Immature natural killer cell (primary cell): ENCODE results near the gene BRD3OS. TPM values are rescaled to one million over a fixed set of nuclear protein-coding genes. Genes with fewer than 3 reads are reported as not detected.
"Not testable (repeated sequence)": the region's sequence is repeated elsewhere in the genome, so short reads cannot be mapped to it uniquely, and the experiment has no call there.

Source experiments
- DNase-seq, 3 donors: peaks; one replicate each; pipeline ENCODE4 v3.0.0; 2022; ENCODE audit warnings: mixed read lengths in 1 of 3
- H3K27ac Mint-ChIP-seq, 6 donors: one replicate each; pipeline ENCODE4 v1.8.0; 2020; ENCODE audit warnings: mixed read lengths in 6 of 6, mild to moderate bottlenecking in 5 of 6, inconsistent platforms in 4 of 6, moderate library complexity in 3 of 6
- H3K27me3 Mint-ChIP-seq, 3 donors: one replicate each; pipeline ENCODE4 v1.8.0; 2020 to 2021; ENCODE audit warnings: low read depth in 3 of 3, mild to moderate bottlenecking in 3 of 3, mixed read lengths in 3 of 3, moderate library complexity in 3 of 3, inconsistent platforms in 1 of 3
- H3K36me3 Mint-ChIP-seq, 3 donors: one replicate each; pipeline ENCODE4 v1.8.0; 2020; ENCODE audit warnings: mixed read lengths in 3 of 3, inconsistent platforms in 2 of 3, mild to moderate bottlenecking in 2 of 3
- H3K4me1 Mint-ChIP-seq, 2 donors: one replicate each; pipeline ENCODE4 v1.8.0; 2020; ENCODE audit warnings: inconsistent platforms in 2 of 2, mild to moderate bottlenecking in 2 of 2, mixed read lengths in 2 of 2, moderate library complexity in 1 of 2
- H3K4me3 Mint-ChIP-seq, 5 donors: one replicate each; pipeline ENCODE4 v1.8.0; 2020; ENCODE audit warnings: mild to moderate bottlenecking in 5 of 5, mixed read lengths in 5 of 5, inconsistent platforms in 3 of 5, moderate library complexity in 3 of 5
- H3K9me3 Mint-ChIP-seq, 6 donors: one replicate each; pipeline ENCODE4 v1.8.0; 2020; ENCODE audit warnings: mild to moderate bottlenecking in 6 of 6, mixed read lengths in 6 of 6, inconsistent platforms in 4 of 6, moderate library complexity in 3 of 6
- polyA plus RNA-seq, 3 donors: library from polyadenylated mRNA; unstranded; fragments of 300-500 nt; fragmentation: Illumina TruSeq; gene quantifications; one replicate each; pipeline ENCODE4 v1.2.3, GENCODE V29; 2021

Gene BRD3OS
- polyA plus RNA-seq, 3 donors from 2014 or later: 13.7 to 14.9 (median 13.8) TPM

- Mint-ChIP-seq H3K36me3 (no peaks in the 10 kb centered on the region), H3K9me3 (no peaks in the 10 kb centered on the region), H3K27ac (no peak overlapping the region), H3K27me3 (peaks cover 0 to 4% (median 1%) of the 10 kb centered on the region in 3 donors), H3K4me1 (no peaks in the 10 kb centered on the region), H3K4me3 (no peak overlapping the region)
- no peak for DNase-seq
These were observed 43.2 kb upstream of the BRD3OS start for GRCh38 chr9:133981958-133982681.

GRCh38 chr9:133982971-133983720, 42.1 kb upstream of the BRD3OS start:
- no peaks in the 10 kb centered on the region for H3K9me3 Mint-ChIP-seq
- H3K27me3 Mint-ChIP-seq: peaks cover 1 to 4% (median 2%) of the 10 kb centered on the region in 3 donors
- H3K4me3 Mint-ChIP-seq: no peak overlapping the region
- H3K27ac Mint-ChIP-seq: no peak overlapping the region
- no peaks in the 10 kb centered on the region for H3K36me3 Mint-ChIP-seq
- DNase-seq: no peak
- no peaks in the 10 kb centered on the region for H3K4me1 Mint-ChIP-seq

GRCh38 chr9:133986061-133986460, 39.2 kb upstream of the BRD3OS start:
- Mint-ChIP-seq H3K4me1 (peaks cover 0 to 2% of the 10 kb centered on the region in 2 donors), H3K9me3 (no peaks in the 10 kb centered on the region), H3K4me3 (no peak overlapping the region), H3K36me3 (no peaks in the 10 kb centered on the region), H3K27me3 (peaks cover 1 to 9% (median 6%) of the 10 kb centered on the region in 3 donors), H3K27ac (no peak overlapping the region)
- DNase-seq: no peak

GRCh38 chr9:133986774-133987445, 38.4 kb upstream of the BRD3OS start:
- DNase-seq: no peak
- H3K4me1 Mint-ChIP-seq: peaks cover 0 to 2% of the 10 kb centered on the region in 2 donors
- no peaks in the 10 kb centered on the region for H3K36me3 Mint-ChIP-seq
- no peak overlapping the region for H3K4me3 Mint-ChIP-seq
- peaks cover 1 to 9% (median 6%) of the 10 kb centered on the region in 3 donors for H3K27me3 Mint-ChIP-seq
- no peaks in the 10 kb centered on the region for H3K9me3 Mint-ChIP-seq
- H3K27ac Mint-ChIP-seq: no peak overlapping the region

GRCh38 chr9:133987446-133987788, 37.9 kb upstream of the BRD3OS start:
- Mint-ChIP-seq H3K9me3 (no peaks in the 10 kb centered on the region), H3K4me1 (peaks cover 0 to 2% of the 10 kb centered on the region in 2 donors), H3K27me3 (peaks cover 1 to 9% (median 6%) of the 10 kb centered on the region in 3 donors), H3K27ac (no peak overlapping the region), H3K4me3 (no peak overlapping the region), H3K36me3 (no peaks in the 10 kb centered on the region)
- no peak for DNase-seq

- H3K9me3 Mint-ChIP-seq: no peaks in the 10 kb centered on the region
- no peak overlapping the region for H3K27ac Mint-ChIP-seq
- peak overlapping the region in 1 of 5 donors; percentile 9 for H3K4me3 Mint-ChIP-seq
- H3K27me3 Mint-ChIP-seq: peaks cover 1 to 9% (median 6%) of the 10 kb centered on the region in 3 donors
- peaks cover 0 to 2% of the 10 kb centered on the region in 2 donors for H3K4me1 Mint-ChIP-seq
- H3K36me3 Mint-ChIP-seq: no peaks in the 10 kb centered on the region
- DNase-seq: no peak
These were observed 37.2 kb upstream of the BRD3OS start for GRCh38 chr9:133987946-133988665.

GRCh38 chr9:133988771-133989170, 36.5 kb upstream of the BRD3OS start:
- H3K27ac Mint-ChIP-seq, H3K36me3 Mint-ChIP-seq, H3K27me3 Mint-ChIP-seq, DNase-seq, H3K4me3 Mint-ChIP-seq, H3K4me1 Mint-ChIP-seq, H3K9me3 Mint-ChIP-seq: not testable (repeated sequence)

GRCh38 chr9:133989625-133990365, 35.5 kb upstream of the BRD3OS start:
- Mint-ChIP-seq H3K27ac (no peak overlapping the region), H3K4me1 (peaks cover 0 to 3% of the 10 kb centered on the region in 2 donors), H3K4me3 (peak overlapping the region in 3 of 5 donors; percentile 21 to 44 (median 29)), H3K9me3 (no peaks in the 10 kb centered on the region), H3K27me3 (peaks cover 1 to 12% (median 6%) of the 10 kb centered on the region in 3 donors), H3K36me3 (no peaks in the 10 kb centered on the region)
- DNase-seq: no peak

- H3K27ac Mint-ChIP-seq: no peak overlapping the region
- H3K4me1 Mint-ChIP-seq: peaks cover 0 to 3% of the 10 kb centered on the region in 2 donors
These were observed 34.7 kb upstream of the BRD3OS start for GRCh38 chr9:133990366-133991213.

GRCh38 chr9:133991214-133991921, 33.9 kb upstream of the BRD3OS start:
- Mint-ChIP-seq H3K9me3 (no peaks in the 10 kb centered on the region), H3K27ac (no peak overlapping the region), H3K4me3 (peak overlapping the region; percentile 30 to 72 (median 48)), H3K36me3 (no peaks in the 10 kb centered on the region), H3K27me3 (peaks cover 0 to 8% (median 8%) of the 10 kb centered on the region in 3 donors), H3K4me1 (peaks cover 0 to 3% of the 10 kb centered on the region in 2 donors)
- peak in 1 of 3 donors; percentile 7 for DNase-seq

More at GRCh38 chr9:133990366-133991213, 34.7 kb upstream of the BRD3OS start:
- Mint-ChIP-seq H3K36me3 (no peaks in the 10 kb centered on the region), H3K4me3 (peak overlapping the region; percentile 30 to 72 (median 48)), H3K27me3 (peaks cover 1 to 10% (median 6%) of the 10 kb centered on the region in 3 donors), H3K9me3 (no peaks in the 10 kb centered on the region)
- no peak for DNase-seq

- Mint-ChIP-seq H3K27me3 (peaks cover 0 to 9% (median 8%) of the 10 kb centered on the region in 3 donors), H3K4me1 (peaks cover 0 to 3% of the 10 kb centered on the region in 2 donors), H3K27ac (no peak within 1 kb of the TSS)
These were observed 33.1 kb upstream of the BRD3OS start, which contains the start of gene VAV2 for GRCh38 chr9:133991964-133992779. VAV2 (minus strand) TSS chr9:133992324; CDS start chr9:133992278, 46 bp downstream.

More at GRCh38 chr9:133991964-133992779, 33.1 kb upstream of the BRD3OS start, which contains the start of gene VAV2:
- DNase-seq: peak; percentile 43 to 48 (median 44)
- H3K36me3 Mint-ChIP-seq: no peaks in the 10 kb centered on the region
- peak within 1 kb of the TSS; percentile 33 to 78 (median 71) for H3K4me3 Mint-ChIP-seq
- no peaks in the 10 kb centered on the region for H3K9me3 Mint-ChIP-seq
